ENCODE data around the gene TAF10.
A peak's percentile ranks its signal among the peaks of the same experiment; 100 is the strongest.

TAF10 gene

GRCh38 chr11:6612213-6613041 lies at the start of gene TAF10:
Gene TAF10 (minus strand): TSS chr11:6612216. CDS start chr11:6612189, 27 bp downstream.
- peak; percentile 94 for DNase-seq (ENCODE audit: low read depth)

GRCh38 chr11:6660712-6661111 lies 48.7 kb upstream of the TAF10 start:
- DNase-seq (ENCODE audit: low read depth): no peak

- DNase-seq (ENCODE audit: low read depth): no peak
Observed at GRCh38 chr11:6658647-6659046, 46.6 kb upstream of the TAF10 start.

GRCh38 chr11:6657346-6657745 lies 45.3 kb upstream of the TAF10 start:
- DNase-seq (ENCODE audit: low read depth): no peak

- no peak for DNase-seq (ENCODE audit: low read depth)
Observed at GRCh38 chr11:6656936-6657335, 44.9 kb upstream of the TAF10 start.

GRCh38 chr11:6656584-6656915 lies 44.5 kb upstream of the TAF10 start:
- DNase-seq (ENCODE audit: low read depth): no peak

- no peak for DNase-seq (ENCODE audit: low read depth)
Observed at GRCh38 chr11:6655790-6656583, 44.0 kb upstream of the TAF10 start, which contains the start of gene DCHS1. Gene DCHS1 (minus strand): TSS chr11:6655809. CDS start chr11:6641613, 14,196 bp downstream.

GRCh38 chr11:6655020-6655789 lies 43.2 kb upstream of the TAF10 start:
- no peak for DNase-seq (ENCODE audit: low read depth)

GRCh38 chr11:6654281-6655019 lies 42.4 kb upstream of the TAF10 start:
- no peak for DNase-seq (ENCODE audit: low read depth)

GRCh38 chr11:6653656-6654055 lies 41.6 kb upstream of the TAF10 start:
- no peak for DNase-seq (ENCODE audit: low read depth)

GRCh38 chr11:6653097-6653496 lies 41.1 kb upstream of the TAF10 start:
- DNase-seq (ENCODE audit: low read depth): no peak

- DNase-seq (ENCODE audit: low read depth): no peak
Observed at GRCh38 chr11:6652182-6652581, 40.2 kb upstream of the TAF10 start.

GRCh38 chr11:6650980-6651379 lies 39.0 kb upstream of the TAF10 start:
- DNase-seq (ENCODE audit: low read depth): no peak

GRCh38 chr11:6650104-6650503 lies 38.1 kb upstream of the TAF10 start:
- no peak for DNase-seq (ENCODE audit: low read depth)

- no peak for DNase-seq (ENCODE audit: low read depth)
Observed at GRCh38 chr11:6648501-6648900, 36.5 kb upstream of the TAF10 start.

- DNase-seq (ENCODE audit: low read depth): no peak
Observed at GRCh38 chr11:6647836-6648235, 35.8 kb upstream of the TAF10 start.

- no peak for DNase-seq (ENCODE audit: low read depth)
Observed at GRCh38 chr11:6646918-6647679, 35.1 kb upstream of the TAF10 start.

- DNase-seq (ENCODE audit: low read depth): no peak
Observed at GRCh38 chr11:6646576-6646917, 34.5 kb upstream of the TAF10 start.

- no peak for DNase-seq (ENCODE audit: low read depth)
Observed at GRCh38 chr11:6646071-6646470, 34.1 kb upstream of the TAF10 start.

GRCh38 chr11:6642957-6643356 lies 30.9 kb upstream of the TAF10 start:
- DNase-seq (ENCODE audit: low read depth): no peak
